GM12878 (cell line): ENCODE results near the gene TRIOBP. TPM values are rescaled to one million over a fixed set of nuclear protein-coding genes. Genes with fewer than 3 reads are reported as not detected.

Source experiments
- ATAC-seq: fragments of 200-7000 bp; cut with Tn5 transposase; 3 replicates; pipeline ENCODE4 v1.9.1; 2020; ENCODE audit warnings: mild to moderate bottlenecking, moderate library complexity
- BruUV-seq: library from RNA; stranded (reverse); fragments of 400-500 nt; replicated peaks from 2 replicates; lab custom pipeline; 2021; lab: Mats Ljungman, UMichigan
- CTCF ChIA-PET: fragments of 300-600 bp; sonication (Branson Sonifier 250); formaldehyde crosslinking; extraction: SDS; loops from one replicate; lab custom pipeline; 2021; ENCODE audit warnings: inconsistent platforms; lab: Yijun Ruan, JAX
- POLR2A ChIA-PET: fragments of 350-600 bp; formaldehyde crosslinking; extraction: SDS; loops from one replicate; lab custom pipeline; 2021; ENCODE audit warnings: inconsistent platforms; lab: Charles Lee
- RAD21 ChIA-PET: fragments of 300-600 bp; sonication (Branson Sonifier 250); formaldehyde crosslinking; loops from one replicate; lab custom pipeline; 2023; ENCODE audit warnings: antibody characterized with exemption; ENCODE audit not compliant: unreplicated experiment; lab: Charles Lee
- SMC1A ChIA-PET: fragments of 300-600 bp; sonication (Branson Sonifier 250); formaldehyde crosslinking; loops from one replicate; lab custom pipeline; 2023; ENCODE audit not compliant: unreplicated experiment, uncharacterized antibody; lab: Charles Lee
- DNase-seq: peaks from one replicate; pipeline ENCODE4 v3.0.0-alpha.2; 2011; ENCODE audit warnings: low read depth, low spot score
- FAIRE-seq: peaks from 3 replicates; lab custom pipeline; 2011; peaks lifted over from hg19 to GRCh38; lab: Jason Lieb, UNC
- H2AFZ ChIP-seq: 2 replicates; pipeline ENCODE4 v1.6.0; 2011; ENCODE audit warnings: low read depth, low read length, control low read depth; ENCODE audit not compliant: control insufficient read depth
- H3K27ac ChIP-seq: 2 replicates; pipeline ENCODE4 v1.5.1; 2011; ENCODE audit warnings: control low read depth; ENCODE audit not compliant: control insufficient read depth, insufficient read depth
- H3K27me3 ChIP-seq, 2 experiments: replicated peaks in 1 of 2; 2 replicates each; pipeline versions ENCODE4 v1.6.0 to v1.6.1; 2011; ENCODE audit warnings: low read length in 1 of 2; ENCODE audit not compliant: control insufficient read depth in 2 of 2, insufficient read depth in 2 of 2
- H3K36me3 ChIP-seq, 2 experiments: 2 replicates each; pipeline ENCODE4 v1.5.1; 2011; ENCODE audit warnings: low read length in 1 of 2; ENCODE audit not compliant: control insufficient read depth in 2 of 2, insufficient read depth in 2 of 2
- H3K4me1 ChIP-seq: 2 replicates; pipeline ENCODE4 v1.6.1; 2011; ENCODE audit warnings: mild to moderate bottlenecking, low read length, moderate library complexity, mixed read lengths; ENCODE audit not compliant: control insufficient read depth, insufficient read depth
- H3K4me2 ChIP-seq: 2 replicates; pipeline ENCODE4 v1.6.0; 2011; ENCODE audit warnings: control low read depth; ENCODE audit not compliant: control insufficient read depth, insufficient read depth
- H3K4me3 ChIP-seq: fragments of 200-600 bp; sonication (generic); 2 replicates; pipeline ENCODE4 v1.5.1; 2016
- H3K79me2 ChIP-seq: 2 replicates; pipeline ENCODE4 v1.6.0; 2011; ENCODE audit warnings: low read length; ENCODE audit not compliant: control insufficient read depth, insufficient read depth
- H3K9ac ChIP-seq: 2 replicates; pipeline ENCODE4 v1.8.0; 2011; ENCODE audit warnings: low read length, control low read depth, mixed read lengths; ENCODE audit not compliant: control insufficient read depth, insufficient read depth
- H3K9me3 ChIP-seq: replicated peaks from 3 replicates; pipeline ENCODE4 v1.5.1; 2011; ENCODE audit warnings: mild to moderate bottlenecking, low read length; ENCODE audit not compliant: control insufficient read depth, insufficient read depth
- H4K20me1 ChIP-seq: 2 replicates; pipeline ENCODE4 v1.6.0; 2011; ENCODE audit not compliant: control insufficient read depth, insufficient read depth
- ATF3 ChIP-seq: IDR thresholded peaks from 2 replicates; pipeline ENCODE4 v1.6.1; 2011; ENCODE audit warnings: low read depth, mild to moderate bottlenecking, low read length, moderate library complexity, borderline replicate concordance; ENCODE audit errors: extremely low read depth
- BCL11A ChIP-seq: IDR thresholded peaks from 2 replicates; pipeline ENCODE4 v1.6.1; 2011; ENCODE audit warnings: low read depth, low read length
- BMI1 ChIP-seq: fragments of 450-650 bp; IDR thresholded peaks from 2 replicates; pipeline ENCODE4 v1.6.1; 2016; ENCODE audit warnings: mild to moderate bottlenecking, moderate library complexity, borderline replicate concordance
- BRCA1 ChIP-seq: IDR thresholded peaks from 2 replicates; pipeline ENCODE4 v1.6.1; 2011; ENCODE audit warnings: low read depth, low read length, improper control_type of control experiment
- CHD2 ChIP-seq: IDR thresholded peaks from 2 replicates; pipeline ENCODE4 v1.6.1; 2011; ENCODE audit warnings: low read depth, low read length, improper control_type of control experiment, borderline replicate concordance
- EZH2 ChIP-seq: IDR thresholded peaks from 2 replicates; pipeline ENCODE4 v1.6.1; 2012; ENCODE audit warnings: low read depth, mild to moderate bottlenecking, control low read depth, inconsistent platforms, low read length, borderline replicate concordance; ENCODE audit not compliant: control insufficient read depth
- HDAC6 ChIP-seq: fragments of 200-600 bp; sonication (generic); IDR thresholded peaks from one replicate; pipeline ENCODE4 v1.8.0; 2017; ENCODE audit warnings: antibody characterized with exemption; ENCODE audit not compliant: unreplicated experiment
- KAT2A ChIP-seq: conservative IDR thresholded peaks from 2 replicates; pipeline ENCODE4 v1.6.1; 2011; ENCODE audit warnings: low read depth, low read length; ENCODE audit not compliant: control insufficient read depth
- MEF2B ChIP-seq: fragments of 450-650 bp; IDR thresholded peaks from 2 replicates; pipeline ENCODE4 v1.6.1; 2018; ENCODE audit warnings: mild to moderate bottlenecking, moderate library complexity; ENCODE audit not compliant: partially characterized antibody, poor library complexity, severe bottlenecking
- MTA2 ChIP-seq: fragments of 450-650 bp; IDR thresholded peaks from 2 replicates; pipeline ENCODE4 v1.6.1; 2016; ENCODE audit warnings: low read depth, mild to moderate bottlenecking, moderate library complexity
- MYB ChIP-seq: fragments of 150-350 bp; IDR thresholded peaks from 2 replicates; pipeline ENCODE4 v1.6.1; 2014; ENCODE audit warnings: mild to moderate bottlenecking, low read depth, low read length, borderline replicate concordance
- NFIC ChIP-seq: IDR thresholded peaks from 2 replicates; pipeline ENCODE4 v1.6.1; 2012; ENCODE audit warnings: low read depth, mild to moderate bottlenecking, inconsistent platforms, low read length, moderate library complexity
- NKRF ChIP-seq: fragments of 450-650 bp; conservative IDR thresholded peaks from 2 replicates; pipeline ENCODE4 v1.6.1; 2017; ENCODE audit warnings: mild to moderate bottlenecking, moderate library complexity
- NRF1 ChIP-seq: conservative IDR thresholded peaks from 2 replicates; pipeline ENCODE4 v1.6.1; 2011; ENCODE audit warnings: mild to moderate bottlenecking, low read depth, low read length, improper control_type of control experiment
- RELA ChIP-seq: fragments of 450-650 bp; IDR thresholded peaks from 2 replicates; pipeline ENCODE4 v1.8.0; 2014; ENCODE audit warnings: borderline replicate concordance; ENCODE audit not compliant: partially characterized antibody
- SPI1 ChIP-seq: IDR thresholded peaks from 2 replicates; pipeline ENCODE4 v1.6.1; 2011; ENCODE audit warnings: low read depth, mild to moderate bottlenecking, low read length, moderate library complexity, borderline replicate concordance; ENCODE audit not compliant: insufficient read depth
- SREBF2 ChIP-seq: IDR thresholded peaks from 2 replicates; pipeline ENCODE4 v1.6.1; 2012; ENCODE audit warnings: mild to moderate bottlenecking, low read length
- SUZ12 ChIP-seq: fragments of 200-600 bp; sonication (generic); IDR thresholded peaks from one replicate; pipeline ENCODE4 v1.6.1; 2018; ENCODE audit warnings: antibody characterized with exemption, mild to moderate bottlenecking; ENCODE audit not compliant: unreplicated experiment
- TBL1XR1 ChIP-seq: IDR thresholded peaks from 2 replicates; pipeline ENCODE4 v1.6.1; 2012; ENCODE audit warnings: low read depth, low read length, improper control_type of control experiment
- TCF12 ChIP-seq: IDR thresholded peaks from 2 replicates; pipeline ENCODE4 v1.6.1; 2011; ENCODE audit warnings: low read depth, mild to moderate bottlenecking, low read length
- WGBS: methylation state at CpG from one replicate; pipeline ENCODE4 v1.1.6; 2016; ENCODE audit warnings: low lambda C conversion rate; ENCODE audit not compliant: insufficient replicate concordance, insufficient coverage; ENCODE audit errors: missing lambda C conversion rate; 5-methylcytosine and 5-hydroxymethylcytosine counted together
- in situ Hi-C: fragments of 300-500 bp; cut with MboI; formaldehyde crosslinking; loops from 9 replicates; pipeline ENCODE4 v1.14.3; 2018; ENCODE audit warnings: mixed read lengths
- intact Hi-C: fragments of 100-400 bp; cut with micrococcal nuclease; formaldehyde crosslinking; loops from one replicate; pipeline ENCODE4 v1.14.2; 2022; ENCODE audit not compliant: unreplicated experiment
- polyA plus RNA-seq, 11 experiments: library from polyadenylated mRNA; depleted of rRNA in 4 of 11; unstranded in 6 of 11; stranded (reverse) in 5 of 11; fragments of >200 nt; fragmentation: Nextera tagmentation in 4 of 11; fragmentation: Illumina TruSeq in 1 of 11; extraction: Ambion mirVana in 4 of 11; extraction: Trizol in 1 of 11; gene quantifications; 1 replicate in 1 of 11; 2 replicates in 10 of 11; pipeline versions ENCODE4 v1.2.1 to v1.2.3, GENCODE V29; 2011 to 2016; ENCODE audit warnings: inconsistent platforms in 2 of 11, missing spikeins in 2 of 11, low read depth in 1 of 11
- total RNA-seq, 4 experiments: library from RNA; depleted of rRNA in 3 of 4; stranded (reverse); fragments of >200 nt in 3 of 4; fragmentation: Illumina TruSeq in 1 of 4; extraction: Trizol in 1 of 4; gene quantifications; 2 replicates each; pipeline versions ENCODE4 v1.2.1 to v1.2.3, GENCODE V29; 2013 to 2021

The TRIOBP gene
- total and polyA plus RNA-seq, 10 of the 15 experiments (the other 5 are each of a cell fraction or from before 2014, with no cell fraction given): 0.21 to 23.6 (median 11.9) TPM

- Histone ChIP-seq H3K9me3 (no peaks in the 10 kb centered on the region), H3K79me2 (peaks cover 30% of the 10 kb centered on the region), H3K4me3 (peak overlapping the region; percentile 91), H3K9ac (peak overlapping the region; percentile 78), H4K20me1 (no peaks in the 10 kb centered on the region), H3K36me3 (peaks cover 2% of the 10 kb centered on the region in 2 experiments; a peak in 1 of 4 replicates), H3K4me1 (peaks cover 31% of the 10 kb centered on the region), H3K4me2 (peak overlapping the region; percentile 97), H3K27me3 (no peaks in the 10 kb centered on the region), H2AFZ (no peak overlapping the region; the same call in 1 of the 2 replicates), H3K27ac (peak overlapping the region; percentile 85)
- DNase-seq (no peak), ATAC-seq (peak; percentile 35), FAIRE-seq (no peak)
- intact Hi-C loops (loop anchor here (2.0 kb wide), 1 partner anchor 43 kb away; no protein-coding TSS in a partner anchor), in situ Hi-C loops (no loop called here)
- 0% methylated on average over 12 of the region's 17 CpGs for WGBS
- POLR2A ChIA-PET: interaction anchor here (0.6 to 14.0 kb wide), 16 partner anchors 8 to 230 kb away, joined by 3 to 209 read pairs (median 6); partner anchors contain the start of genes ANKRD54, GGA1, MICALL1 and NOL12
- TSS peak; percentile 71 for BruUV-seq
- SMC1A ChIA-PET: interaction anchor here (0.6 to 10.9 kb wide), 12 partner anchors 12 to 69 kb away, joined by 3 to 98 read pairs (median 5); partner anchors contain the start of genes GGA1, PDXP and SH3BP1
- CTCF ChIA-PET: interaction anchor here (0.9 to 19.9 kb wide), 6 partner anchors 7 to 69 kb away, joined by 3 to 414 read pairs (median 172); partner anchors contain the start of genes GGA1, NOL12, PDXP and SH3BP1
- RAD21 ChIA-PET: interaction anchor here (1.1 to 5.1 kb wide), 8 partner anchors 10 to 68 kb away, joined by 3 to 112 read pairs (median 22); partner anchors contain the start of genes GGA1, NOL12, PDXP and SH3BP1
- TF ChIP-seq SREBF2 (no peak), TBL1XR1 (no peak), SPI1 (peak; percentile 26; the same call in 1 of the 2 replicates), MYB (no peak), BMI1 (no peak), TCF12 (peak; percentile 68), NRF1 (no peak), EZH2 (no peak), RELA (peak; percentile 42), HDAC6 (no peak), NKRF (0 out of 2 replicates have a peak, but pooled peaks have one; percentile 44), MTA2 (0 out of 2 replicates have a peak, but pooled peaks have one; percentile 6), MEF2B (no peak), NFIC (no peak), BCL11A (no peak), BRCA1 (no peak), KAT2A (no peak), CHD2 (peak; percentile 43; the same call in 1 of the 2 replicates), SUZ12 (no peak), ATF3 (no peak)
Measured at GRCh38 chr22:37675930-37676735, 20.7 kb upstream of the TRIOBP start.
